Left ventricle myocardium inferior (tissue), 1 donor: ENCODE measurements around the gene ZNF22. TPM values are rescaled to one million over a fixed set of nuclear protein-coding genes. Genes with fewer than 3 reads are reported as not detected.

ENCODE experiments used
- DNase-seq: peaks from one replicate; pipeline ENCODE4 v3.0.0-alpha.2; 2020
- H3K27ac ChIP-seq: fragments of 200-600 bp; replicated peaks from 2 replicates; pipeline ENCODE4 v1.8.0; 2021
- H3K27me3 ChIP-seq: fragments of 200-600 bp; 2 replicates; pipeline ENCODE4 v1.8.0; 2021; ENCODE audit warnings: low read depth
- H3K36me3 ChIP-seq: fragments of 200-600 bp; 2 replicates; pipeline ENCODE4 v1.8.0; 2021
- H3K4me1 ChIP-seq: fragments of 200-600 bp; 2 replicates; pipeline ENCODE4 v1.8.0; 2021
- H3K4me3 ChIP-seq: fragments of 200-600 bp; 2 replicates; pipeline ENCODE4 v1.8.0; 2021; ENCODE audit warnings: mild to moderate bottlenecking, moderate library complexity
- H3K9me3 ChIP-seq: fragments of 200-600 bp; replicated peaks from 2 replicates; pipeline ENCODE4 v1.8.0; 2021
- CTCF ChIP-seq: fragments of 200-600 bp; IDR thresholded peaks from 2 replicates; pipeline ENCODE4 v1.8.0; 2021; ENCODE audit warnings: antibody characterized with exemption, mild to moderate bottlenecking, borderline replicate concordance
- intact Hi-C: fragments of 100-400 bp; cut with micrococcal nuclease; formaldehyde crosslinking; loops from one replicate; pipeline ENCODE4 v1.11.0; 2022
- total RNA-seq: library from RNA; stranded (reverse); fragmentation: NEBNext Ultra II Directional; extraction: Animal tissue kit (Norgen Biotek cat#: 25700); gene quantifications from one replicate; pipeline ENCODE4 v1.2.1, GENCODE V29; 2021
- donor health status: DM: no; HTN: yes; CAD: no; lungs with severe emphysema.

The ZNF22 gene
- total RNA-seq, 1 donor from 2014 or later = 14.2 TPM

GRCh38 chr10:45000138-45000751, 478 bp upstream of the ZNF22 start:
- TF ChIP-seq CTCF = no peak
- intact Hi-C loops = no loop called here
- peak; percentile 89 for DNase-seq
- H3K36me3 ChIP-seq = peaks cover 21% of the 10 kb centered on the region
- peak overlapping the region; percentile 97 for H3K27ac ChIP-seq
- H3K4me3 ChIP-seq = peak overlapping the region; percentile 74
- H3K4me1 ChIP-seq = peaks cover 88% of the 10 kb centered on the region
- no peaks in the 10 kb centered on the region for H3K27me3 ChIP-seq
- H3K9me3 ChIP-seq = peaks cover 8% of the 10 kb centered on the region

DNA sequence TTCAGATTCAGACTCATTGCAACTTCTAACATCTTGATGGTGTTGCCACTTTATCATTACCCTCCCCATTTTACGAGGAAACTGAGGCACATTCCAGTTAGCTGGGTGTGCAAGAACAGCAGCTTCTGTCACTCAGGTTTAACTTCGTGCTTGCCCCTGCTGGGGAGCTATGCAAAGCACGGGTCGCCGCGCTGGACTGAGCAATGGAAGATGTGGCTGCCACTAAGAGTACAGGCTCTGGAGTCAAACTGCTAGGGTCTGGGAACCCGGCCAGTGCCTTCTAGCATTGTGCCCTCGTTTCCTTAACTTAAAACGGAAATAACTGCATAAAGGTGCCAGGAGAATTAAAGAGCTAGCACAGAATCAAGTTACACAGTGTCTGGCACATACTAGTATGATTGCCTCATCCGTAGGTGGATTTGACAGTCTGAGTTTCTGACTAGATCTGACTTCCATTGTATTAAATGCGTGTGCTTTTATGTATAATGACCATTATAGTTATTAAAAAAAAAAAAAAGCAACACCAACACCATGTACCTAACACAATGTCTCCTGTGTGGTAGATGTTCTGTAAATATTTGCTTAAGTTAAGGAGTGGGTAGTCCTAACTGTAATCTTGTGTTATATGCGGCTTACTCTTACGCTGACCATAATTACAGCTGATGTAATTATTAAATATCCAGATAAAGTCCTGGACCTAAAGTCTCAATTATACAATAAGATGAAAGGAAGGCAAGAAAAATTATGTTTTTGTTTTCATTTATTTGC, 842 bp downstream of the ZNF22 start:
- intact Hi-C loops = no loop called here
- Histone ChIP-seq H3K27ac (peak overlapping the region; percentile 97), H3K4me3 (peak overlapping the region; percentile 74), H3K36me3 (peaks cover 25% of the 10 kb centered on the region), H3K9me3 (peaks cover 8% of the 10 kb centered on the region), H3K27me3 (no peaks in the 10 kb centered on the region), H3K4me1 (peaks cover 86% of the 10 kb centered on the region)
- peak; percentile 78 for DNase-seq
- peak; percentile 41 for TF ChIP-seq CTCF

DNA sequence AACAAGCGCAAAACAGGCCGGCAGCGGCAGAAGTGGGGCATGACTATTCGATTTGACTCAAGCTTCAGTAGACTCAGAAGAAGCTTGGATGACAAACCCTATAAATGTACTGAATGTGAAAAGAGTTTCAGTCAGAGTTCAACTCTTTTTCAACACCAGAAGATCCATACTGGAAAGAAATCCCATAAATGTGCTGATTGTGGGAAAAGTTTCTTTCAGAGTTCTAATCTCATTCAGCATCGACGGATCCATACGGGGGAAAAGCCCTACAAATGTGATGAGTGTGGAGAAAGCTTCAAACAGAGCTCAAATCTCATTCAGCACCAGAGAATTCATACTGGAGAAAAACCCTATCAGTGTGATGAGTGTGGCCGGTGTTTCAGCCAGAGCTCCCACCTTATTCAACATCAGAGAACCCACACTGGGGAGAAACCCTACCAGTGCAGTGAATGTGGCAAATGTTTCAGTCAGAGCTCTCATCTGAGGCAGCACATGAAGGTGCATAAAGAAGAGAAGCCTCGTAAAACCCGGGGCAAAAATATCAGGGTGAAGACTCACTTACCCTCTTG, 2.8 kb downstream of the ZNF22 start:
- peaks cover 25% of the 10 kb centered on the region for H3K36me3 ChIP-seq
- no peak for TF ChIP-seq CTCF
- H3K4me1 ChIP-seq = peaks cover 71% of the 10 kb centered on the region
- no peaks in the 10 kb centered on the region for H3K27me3 ChIP-seq
- H3K4me3 ChIP-seq = no peak overlapping the region
- intact Hi-C loops = no loop called here
- H3K27ac ChIP-seq = peak overlapping the region; percentile 2
- peaks cover 8% of the 10 kb centered on the region for H3K9me3 ChIP-seq
- DNase-seq = no peak

DNA sequence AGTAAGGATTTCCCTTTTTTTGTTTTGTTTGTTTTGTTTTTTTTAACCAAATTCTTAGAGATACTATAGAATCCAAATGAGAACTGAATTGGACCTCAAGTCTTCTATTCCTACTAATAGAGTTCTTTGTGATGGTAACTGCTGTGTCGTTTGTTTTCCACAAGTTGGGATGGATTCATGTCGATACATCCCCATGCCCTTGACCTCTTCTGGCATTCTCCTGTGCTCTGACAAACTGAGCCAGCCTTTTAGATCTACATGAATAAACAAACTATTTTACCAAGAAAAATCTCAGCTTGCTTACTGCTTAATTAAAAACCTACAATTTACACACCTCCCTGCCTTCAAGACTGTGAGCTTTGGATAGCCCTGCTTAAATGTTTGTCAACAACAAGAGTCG, 3.9 kb downstream of the ZNF22 start:
- Histone ChIP-seq H3K36me3 (peaks cover 25% of the 10 kb centered on the region), H3K4me3 (no peak overlapping the region), H3K27ac (no peak overlapping the region), H3K9me3 (peaks cover 8% of the 10 kb centered on the region), H3K27me3 (no peaks in the 10 kb centered on the region), H3K4me1 (peaks cover 64% of the 10 kb centered on the region)
- intact Hi-C loops = no loop called here
- no peak for DNase-seq
- no peak for TF ChIP-seq CTCF

GRCh38 chr10:45005284-45005683, 4.6 kb downstream of the ZNF22 start:
- no peak for TF ChIP-seq CTCF
- no peak for DNase-seq
- H3K27ac ChIP-seq = no peak overlapping the region
- no peaks in the 10 kb centered on the region for H3K27me3 ChIP-seq
- H3K4me3 ChIP-seq = no peak overlapping the region
- peaks cover 25% of the 10 kb centered on the region for H3K36me3 ChIP-seq
- intact Hi-C loops = no loop called here
- H3K4me1 ChIP-seq = peaks cover 58% of the 10 kb centered on the region
- H3K9me3 ChIP-seq = peaks cover 8% of the 10 kb centered on the region
